Osteocyte (in vitro differentiated cells): ENCODE measurements around the gene NOS3. TPM values are rescaled to one million over a fixed set of nuclear protein-coding genes. Genes with fewer than 3 reads are reported as not detected.

ENCODE experiments used
- DNase-seq: peaks from one replicate; pipeline ENCODE4 v3.0.0; 2021; ENCODE audit warnings: mixed read lengths; ENCODE audit not compliant: unreplicated experiment; ENCODE audit errors: extremely low spot score
- H3K27ac Mint-ChIP-seq: one replicate; pipeline ENCODE4 v1.8.0; 2021; ENCODE audit warnings: mild to moderate bottlenecking, mixed read lengths; ENCODE audit not compliant: unreplicated experiment
- H3K27me3 Mint-ChIP-seq: one replicate; pipeline ENCODE4 v1.8.0; 2021; ENCODE audit warnings: mixed read lengths; ENCODE audit not compliant: unreplicated experiment
- H3K36me3 Mint-ChIP-seq: one replicate; pipeline ENCODE4 v1.8.0; 2021; ENCODE audit warnings: mixed read lengths; ENCODE audit not compliant: unreplicated experiment
- H3K4me1 Mint-ChIP-seq: one replicate; pipeline ENCODE4 v1.8.0; 2021; ENCODE audit warnings: mixed read lengths; ENCODE audit not compliant: unreplicated experiment
- H3K4me3 Mint-ChIP-seq: one replicate; pipeline ENCODE4 v1.8.0; 2021; ENCODE audit warnings: mild to moderate bottlenecking, moderate library complexity, mixed read lengths; ENCODE audit not compliant: unreplicated experiment
- H3K9me3 Mint-ChIP-seq: one replicate; pipeline ENCODE4 v1.8.0; 2021; ENCODE audit warnings: mixed read lengths; ENCODE audit not compliant: unreplicated experiment
- CTCF ChIP-seq: fragments of 200-600 bp; sonication (generic); IDR thresholded peaks from 2 replicates; pipeline ENCODE4 v1.5.0; 2021; ENCODE audit warnings: antibody characterized with exemption, mild to moderate bottlenecking, moderate library complexity
- total RNA-seq: library from RNA; stranded (reverse); gene quantifications from 2 replicates; pipeline ENCODE4 v1.2.1, GENCODE V29; 2021

The NOS3 gene
- total RNA-seq, 1 donor from 2014 or later: 0.73 TPM

- TF ChIP-seq CTCF: no peak
- no peaks in the 10 kb centered on the region for H3K9me3 Mint-ChIP-seq
- H3K4me1 Mint-ChIP-seq: peaks cover 42% of the 10 kb centered on the region
Measured at GRCh38 chr7:151057506-151057988, 66.7 kb downstream of the NOS3 start, which contains the start of gene CDK5. Gene CDK5 (minus strand): TSS chr7:151057897. CDS start chr7:151057848, 49 bp downstream.

GRCh38 chr7:151057989-151058780 is 67.4 kb downstream of the NOS3 start:
- Mint-ChIP-seq H3K9me3 (no peaks in the 10 kb centered on the region), H3K27me3 (no peaks in the 10 kb centered on the region), H3K27ac (peak overlapping the region; percentile 95), H3K36me3 (no peaks in the 10 kb centered on the region), H3K4me1 (peaks cover 46% of the 10 kb centered on the region), H3K4me3 (peak overlapping the region; percentile 89)
- peak; percentile 99 for DNase-seq
- TF ChIP-seq CTCF: no peak

More at GRCh38 chr7:151057506-151057988, 66.7 kb downstream of the NOS3 start, which contains the start of gene CDK5:
- peak within 1 kb of the TSS; percentile 89 for H3K4me3 Mint-ChIP-seq
- H3K36me3 Mint-ChIP-seq: no peaks in the 10 kb centered on the region
- H3K27ac Mint-ChIP-seq: peak within 1 kb of the TSS; percentile 95
- no peak for DNase-seq
- H3K27me3 Mint-ChIP-seq: no peaks in the 10 kb centered on the region

- H3K4me1 Mint-ChIP-seq: peaks cover 51% of the 10 kb centered on the region
- H3K27ac Mint-ChIP-seq: peak overlapping the region; percentile 95
- no peaks in the 10 kb centered on the region for H3K27me3 Mint-ChIP-seq
- TF ChIP-seq CTCF: no peak
- H3K36me3 Mint-ChIP-seq: no peaks in the 10 kb centered on the region
- H3K4me3 Mint-ChIP-seq: peak overlapping the region; percentile 89
- DNase-seq: no peak
- H3K9me3 Mint-ChIP-seq: no peaks in the 10 kb centered on the region
Measured at GRCh38 chr7:151058781-151059366, 68.1 kb downstream of the NOS3 start.

- H3K27me3 Mint-ChIP-seq: no peaks in the 10 kb centered on the region
- no peaks in the 10 kb centered on the region for H3K9me3 Mint-ChIP-seq
- peak within 1 kb of the TSS; percentile 89 for H3K4me3 Mint-ChIP-seq
- peak; percentile 69 for TF ChIP-seq CTCF
- no peaks in the 10 kb centered on the region for H3K36me3 Mint-ChIP-seq
- peaks cover 51% of the 10 kb centered on the region for H3K4me1 Mint-ChIP-seq
- no peak for DNase-seq
- H3K27ac Mint-ChIP-seq: peak within 1 kb of the TSS; percentile 95
Measured at GRCh38 chr7:151059367-151060112, 68.7 kb downstream of the NOS3 start, which contains the start of gene SLC4A2. Gene SLC4A2 (plus strand): TSS chr7:151059589. CDS start chr7:151061988, 2,399 bp downstream.
